Central memory CD8-positive, alpha-beta T cell (primary cell): ENCODE measurements around the gene ANKRD49.
"Not testable (repeated sequence)": the region's sequence is repeated elsewhere in the genome, so short reads cannot be mapped to it uniquely, and the experiment has no call there.

Experiments used
- ATAC-seq: fragments of 150-1000 bp; cut with Tn5 transposase; replicated peaks from 2 replicates; pipeline ENCODE4 v1.10.0; 2022; ENCODE audit warnings: mild to moderate bottlenecking, moderate FRiP score, moderate number of reproducible peaks; ENCODE audit not compliant: poor library complexity, severe bottlenecking; ENCODE audit errors: extremely low read depth
- DNase-seq, 2 donors: peaks; one replicate each; pipeline ENCODE4 v3.0.0; 2021; ENCODE audit warnings: low spot score in 2 of 2
- H3K27ac Mint-ChIP-seq: one replicate; pipeline ENCODE4 v1.8.0; 2022; ENCODE audit warnings: low read depth, mild to moderate bottlenecking, moderate library complexity, mixed read lengths
- H3K27me3 Mint-ChIP-seq: one replicate; pipeline ENCODE4 v1.8.0; 2022; ENCODE audit warnings: mixed read lengths
- H3K36me3 Mint-ChIP-seq: one replicate; pipeline ENCODE4 v1.8.0; 2022; ENCODE audit warnings: mild to moderate bottlenecking, moderate library complexity, mixed read lengths; ENCODE audit not compliant: insufficient read depth
- H3K4me1 Mint-ChIP-seq: one replicate; pipeline ENCODE4 v1.8.0; 2022; ENCODE audit warnings: mixed read lengths
- H3K4me3 Mint-ChIP-seq: one replicate; pipeline ENCODE4 v1.8.0; 2022; ENCODE audit warnings: mild to moderate bottlenecking, moderate library complexity, mixed read lengths
- H3K9me3 Mint-ChIP-seq: one replicate; pipeline ENCODE4 v1.8.0; 2022; ENCODE audit warnings: mixed read lengths

Gene ANKRD49

DNA sequence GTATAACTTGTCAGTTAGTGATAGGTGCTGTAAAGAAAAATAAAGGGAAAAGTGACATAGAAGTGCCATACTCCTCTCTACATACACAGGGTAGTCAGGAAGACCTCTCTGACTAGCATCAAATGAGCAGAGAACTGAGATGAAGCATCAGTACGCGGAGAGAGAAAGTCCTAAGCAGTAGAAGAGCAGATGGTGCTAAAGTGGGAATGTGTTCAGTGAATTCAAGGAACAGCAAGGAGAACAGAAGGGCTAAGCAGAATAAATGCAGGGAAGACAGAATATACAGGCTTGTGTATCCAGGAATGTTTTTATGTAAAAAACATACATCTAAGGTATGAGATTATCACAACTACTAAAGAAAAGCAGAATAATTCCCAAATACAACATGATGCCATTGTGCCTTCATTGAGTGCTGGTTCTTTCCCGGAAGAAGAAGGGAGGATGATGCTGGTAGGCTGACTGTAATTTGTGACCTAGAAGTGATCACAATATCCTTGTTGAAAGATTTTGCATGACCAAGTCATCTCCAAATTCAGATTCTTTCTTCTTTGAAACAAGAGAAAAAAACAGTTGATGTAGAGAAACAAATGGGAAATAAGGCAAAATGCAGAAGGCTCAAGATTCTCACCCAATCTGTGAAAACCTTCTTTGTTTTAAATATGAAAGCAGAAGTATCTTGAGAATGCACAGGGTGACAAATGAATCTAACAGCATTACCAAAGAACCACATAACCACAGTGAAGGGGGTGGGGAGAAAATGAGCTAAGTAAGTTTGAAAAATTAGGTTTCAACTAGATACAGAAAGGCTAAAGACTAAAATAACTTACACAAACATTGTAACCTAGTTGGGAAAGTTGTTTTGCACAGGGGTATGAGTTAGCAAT, 20.6 kb upstream of the ANKRD49 start:
- peak overlapping the region; percentile 14 for H3K4me3 Mint-ChIP-seq
- ATAC-seq (peak; percentile 92), DNase-seq (no peak)
- H3K9me3 Mint-ChIP-seq, result no peaks in the 10 kb centered on the region
- H3K4me1 Mint-ChIP-seq, result peaks cover 12% of the 10 kb centered on the region
- H3K36me3 Mint-ChIP-seq, result peaks cover 37% of the 10 kb centered on the region
- H3K27ac Mint-ChIP-seq, result peak overlapping the region; percentile 7
- H3K27me3 Mint-ChIP-seq, result no peaks in the 10 kb centered on the region

DNA sequence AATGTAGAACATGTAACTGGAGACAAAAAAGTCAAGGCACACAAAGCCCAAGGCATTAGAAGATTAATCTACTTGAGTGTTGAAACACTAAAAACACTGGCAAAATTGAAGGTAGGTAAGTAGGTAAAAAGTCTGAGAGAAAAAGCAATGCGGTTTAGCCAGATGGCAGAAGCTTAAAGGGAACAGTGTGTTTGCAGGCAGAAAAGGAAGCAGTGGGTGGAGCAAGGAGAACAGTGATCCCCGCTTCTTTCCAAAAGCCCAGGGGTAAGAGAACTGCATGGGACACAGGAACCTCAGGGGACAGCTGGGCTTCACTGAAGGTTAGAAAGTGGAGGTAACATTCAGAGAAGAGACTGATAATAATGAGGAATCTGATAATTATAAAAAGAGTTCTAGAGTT, 16.2 kb upstream of the ANKRD49 start:
- Mint-ChIP-seq H3K9me3 (no peaks in the 10 kb centered on the region), H3K27ac (no peak overlapping the region), H3K4me3 (no peak overlapping the region), H3K4me1 (peaks cover 17% of the 10 kb centered on the region), H3K36me3 (peaks cover 35% of the 10 kb centered on the region), H3K27me3 (no peaks in the 10 kb centered on the region)
- DNase-seq, result no peak
- ATAC-seq, result no peak

DNA sequence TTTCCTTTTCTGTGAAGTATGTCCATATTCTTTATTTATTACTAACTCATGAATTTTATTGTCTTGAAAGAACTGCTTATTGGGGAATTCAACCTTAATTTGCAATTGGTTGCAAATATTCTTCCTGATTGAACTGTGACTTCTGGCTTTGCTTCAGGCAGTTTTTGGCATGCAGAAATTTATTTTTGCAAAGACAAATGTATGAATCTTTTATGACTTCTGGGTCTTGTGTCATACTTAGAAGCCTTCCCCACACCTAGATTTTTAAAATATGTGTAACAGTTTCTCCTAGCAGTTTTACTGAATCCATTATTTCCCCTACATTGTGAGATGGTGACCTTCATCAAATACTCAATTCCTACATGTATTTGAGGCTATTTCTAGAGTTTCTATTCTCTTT, 12.4 kb upstream of the ANKRD49 start:
- no peaks in the 10 kb centered on the region for H3K9me3 Mint-ChIP-seq
- H3K27ac Mint-ChIP-seq, result peak overlapping the region; percentile 29
- H3K36me3 Mint-ChIP-seq, result peaks cover 39% of the 10 kb centered on the region
- H3K4me3 Mint-ChIP-seq, result no peak overlapping the region
- no peaks in the 10 kb centered on the region for H3K27me3 Mint-ChIP-seq
- peaks cover 7% of the 10 kb centered on the region for H3K4me1 Mint-ChIP-seq
- DNase-seq, result no peak
- no peak for ATAC-seq

DNA sequence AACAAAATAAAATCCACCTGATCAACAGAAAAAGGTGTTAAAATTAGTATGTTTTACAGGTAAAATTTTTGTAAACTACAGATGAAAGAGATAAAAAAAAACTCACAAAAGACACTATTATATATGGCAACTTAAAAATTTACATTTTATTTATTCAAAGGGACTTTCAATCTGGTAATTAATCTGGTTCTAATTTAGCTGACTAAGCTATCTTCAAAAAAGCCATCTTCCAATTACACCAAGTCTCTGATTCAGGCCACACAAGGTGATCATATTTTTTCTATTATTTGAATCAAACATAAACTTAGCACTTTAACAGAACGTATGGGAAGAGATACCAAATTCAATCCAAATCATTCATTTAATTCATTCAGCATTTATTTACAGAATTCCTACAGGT, 7.7 kb upstream of the ANKRD49 start:
- no peak overlapping the region for H3K27ac Mint-ChIP-seq
- H3K9me3 Mint-ChIP-seq, result no peaks in the 10 kb centered on the region
- H3K4me3 Mint-ChIP-seq, result no peak overlapping the region
- H3K27me3 Mint-ChIP-seq, result no peaks in the 10 kb centered on the region
- H3K4me1 Mint-ChIP-seq, result peaks cover 28% of the 10 kb centered on the region
- no peak for ATAC-seq
- H3K36me3 Mint-ChIP-seq, result peaks cover 50% of the 10 kb centered on the region
- no peak for DNase-seq

DNA sequence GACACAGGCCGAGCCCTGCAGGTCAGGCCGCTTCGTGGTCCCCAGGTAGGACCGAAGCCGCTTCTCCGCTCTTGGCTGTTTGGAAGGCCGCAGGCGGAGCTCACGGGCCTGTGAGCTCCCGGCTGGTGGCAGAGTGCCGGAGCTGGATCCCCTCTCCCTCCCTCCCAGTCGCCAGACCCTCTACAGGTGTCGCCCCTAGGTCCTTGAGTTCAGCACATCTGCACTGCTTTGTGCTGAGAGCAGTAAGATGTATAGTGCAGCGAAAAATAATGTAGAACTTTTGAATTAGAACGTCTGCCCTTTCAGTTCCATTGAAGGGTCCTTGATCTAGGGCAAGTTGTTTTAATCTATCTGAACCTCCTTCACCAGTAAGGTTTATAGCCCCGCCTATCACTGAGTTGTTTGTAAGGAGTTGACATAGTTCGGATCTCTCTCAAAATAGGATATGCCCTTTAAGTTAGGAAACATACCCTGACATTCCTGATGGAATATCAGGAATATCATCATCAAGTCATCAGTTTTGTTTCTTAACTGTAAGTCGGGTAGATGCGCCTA, 419 bp downstream of the ANKRD49 start:
- DNase-seq (no peak), ATAC-seq (peak; percentile 56)
- no peaks in the 10 kb centered on the region for H3K9me3 Mint-ChIP-seq
- peaks cover 25% of the 10 kb centered on the region for H3K4me1 Mint-ChIP-seq
- peak overlapping the region; percentile 95 for H3K4me3 Mint-ChIP-seq
- no peaks in the 10 kb centered on the region for H3K27me3 Mint-ChIP-seq
- H3K36me3 Mint-ChIP-seq, result peaks cover 42% of the 10 kb centered on the region
- peak overlapping the region; percentile 96 for H3K27ac Mint-ChIP-seq

DNA sequence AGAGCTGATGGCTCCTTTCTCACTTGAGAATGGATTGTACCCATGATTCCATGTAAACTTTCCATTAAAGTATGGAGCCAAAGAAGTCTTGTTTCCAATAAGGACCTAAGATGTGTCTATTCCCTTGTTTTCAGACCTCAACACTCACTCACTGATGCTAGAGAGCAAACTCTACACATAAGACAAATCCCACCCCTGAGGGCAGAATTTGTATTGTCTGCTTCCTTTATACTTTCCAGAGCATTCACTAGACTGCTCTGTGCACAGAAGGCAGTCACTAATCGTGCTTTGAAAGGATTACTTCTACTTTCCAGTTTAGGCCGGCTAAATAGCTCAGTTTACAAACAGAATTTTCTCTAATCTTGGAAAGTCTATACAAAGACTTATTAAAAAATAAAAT, 6.4 kb downstream of the ANKRD49 start:
- H3K4me1 Mint-ChIP-seq, result peaks cover 4% of the 10 kb centered on the region
- no peaks in the 10 kb centered on the region for H3K27me3 Mint-ChIP-seq
- ATAC-seq (no peak), DNase-seq (no peak)
- no peak overlapping the region for H3K27ac Mint-ChIP-seq
- H3K9me3 Mint-ChIP-seq, result no peaks in the 10 kb centered on the region
- H3K36me3 Mint-ChIP-seq, result peaks cover 32% of the 10 kb centered on the region
- no peak overlapping the region for H3K4me3 Mint-ChIP-seq

DNA sequence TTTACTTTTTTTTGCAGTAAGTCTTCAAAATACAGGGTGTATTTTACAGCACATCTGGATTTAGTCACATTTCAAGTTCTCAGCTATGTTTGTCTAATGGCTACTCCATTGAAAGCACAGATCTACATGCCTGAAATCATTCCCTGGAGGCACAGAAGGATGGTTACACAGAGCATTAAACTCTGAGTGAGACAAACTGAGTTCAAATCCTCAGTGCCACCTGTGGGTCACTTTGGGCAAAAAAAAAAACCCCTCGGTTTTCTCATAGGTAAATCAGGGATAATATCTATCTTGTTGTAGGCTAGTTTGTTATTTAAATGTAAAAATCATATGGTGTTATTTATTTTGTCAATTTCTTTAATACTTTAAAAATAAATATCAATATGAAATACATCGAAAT, 7.7 kb downstream of the ANKRD49 start:
- Mint-ChIP-seq H3K4me1 (no peaks in the 10 kb centered on the region), H3K4me3 (no peak overlapping the region), H3K9me3 (no peaks in the 10 kb centered on the region), H3K27ac (no peak overlapping the region), H3K27me3 (no peaks in the 10 kb centered on the region), H3K36me3 (peaks cover 31% of the 10 kb centered on the region)
- DNase-seq (no peak), ATAC-seq (no peak)

DNA sequence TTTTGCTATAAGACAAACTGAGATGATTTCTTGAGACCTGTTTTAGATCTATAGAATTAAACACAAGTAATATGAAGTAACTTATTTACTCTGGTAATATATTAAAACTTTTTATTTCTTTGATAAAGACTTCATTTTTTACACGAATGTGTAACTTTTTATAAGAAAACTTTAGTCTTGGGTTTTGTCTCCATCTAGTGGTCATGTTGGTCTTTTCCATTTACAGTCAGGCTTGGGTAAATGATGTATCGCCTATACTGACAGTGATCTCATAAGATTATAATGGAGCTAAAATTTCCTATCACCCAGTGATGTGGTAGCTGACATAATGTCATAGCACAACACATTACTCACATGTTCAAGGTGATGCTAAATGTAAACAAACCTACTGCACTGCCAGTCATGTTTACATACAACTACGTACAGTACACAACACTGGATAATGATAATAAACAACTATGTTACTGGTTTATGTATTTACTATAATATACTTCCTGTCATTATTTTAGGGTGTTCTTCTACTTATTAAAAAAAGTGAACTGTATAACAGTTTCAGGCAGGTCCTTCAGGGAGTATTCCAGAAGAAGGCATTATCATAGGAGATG, 11.0 kb downstream of the ANKRD49 start:
- ATAC-seq (no peak), DNase-seq (no peak)
- Mint-ChIP-seq H3K36me3 (peaks cover 6% of the 10 kb centered on the region), H3K27me3 (peaks cover 12% of the 10 kb centered on the region), H3K4me1 (no peaks in the 10 kb centered on the region), H3K9me3 (no peaks in the 10 kb centered on the region), H3K27ac (no peak overlapping the region), H3K4me3 (no peak overlapping the region)

DNA sequence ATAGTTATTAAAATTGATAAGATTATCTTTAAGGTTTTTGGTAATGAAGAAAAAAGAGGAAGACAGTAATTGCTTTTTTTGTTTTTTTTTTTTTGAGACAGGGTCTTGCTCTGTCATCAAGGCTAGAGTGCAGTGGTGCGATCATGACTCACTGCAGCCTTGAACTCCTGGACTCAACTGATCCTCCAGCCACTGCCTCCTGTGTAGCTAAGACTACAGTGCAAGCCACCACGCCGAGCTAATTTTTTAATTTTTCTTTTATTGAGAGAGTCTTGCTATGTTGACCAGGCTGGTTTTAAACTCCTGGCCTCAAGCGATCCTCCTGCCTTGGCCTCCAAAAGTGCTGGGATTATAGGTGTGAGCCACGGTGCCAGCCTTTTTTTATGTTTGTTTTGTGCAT, 12.7 kb downstream of the ANKRD49 start:
- H3K9me3 Mint-ChIP-seq, DNase-seq, H3K36me3 Mint-ChIP-seq, ATAC-seq, H3K4me3 Mint-ChIP-seq, H3K27ac Mint-ChIP-seq, H3K4me1 Mint-ChIP-seq: not testable (repeated sequence)
- peaks cover 12% of the 10 kb centered on the region for H3K27me3 Mint-ChIP-seq

DNA sequence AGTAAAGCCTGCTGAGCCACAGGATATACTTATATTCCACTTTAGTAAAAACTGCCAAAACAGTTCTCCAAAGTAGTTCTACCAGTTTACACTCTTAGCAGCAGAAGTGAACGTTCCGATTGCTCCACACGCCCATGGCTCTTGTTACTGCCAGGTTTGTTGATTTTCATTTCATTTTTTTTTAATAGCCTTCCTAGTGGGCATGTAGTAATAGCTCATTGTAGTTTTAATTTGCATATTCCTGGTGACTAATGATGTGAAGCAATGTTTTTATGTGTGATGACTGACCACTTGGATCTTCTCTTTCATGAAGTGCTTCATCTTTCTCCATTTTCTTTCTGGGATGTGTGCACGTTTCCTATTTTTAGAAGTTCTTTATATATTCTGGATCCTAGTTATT, 13.7 kb downstream of the ANKRD49 start:
- peaks cover 9% of the 10 kb centered on the region for H3K4me1 Mint-ChIP-seq
- no peak overlapping the region for H3K27ac Mint-ChIP-seq
- DNase-seq (no peak), ATAC-seq (no peak)
- H3K27me3 Mint-ChIP-seq, result peaks cover 12% of the 10 kb centered on the region
- H3K9me3 Mint-ChIP-seq, result no peaks in the 10 kb centered on the region
- H3K36me3 Mint-ChIP-seq, result peaks cover 2% of the 10 kb centered on the region
- no peak overlapping the region for H3K4me3 Mint-ChIP-seq

DNA sequence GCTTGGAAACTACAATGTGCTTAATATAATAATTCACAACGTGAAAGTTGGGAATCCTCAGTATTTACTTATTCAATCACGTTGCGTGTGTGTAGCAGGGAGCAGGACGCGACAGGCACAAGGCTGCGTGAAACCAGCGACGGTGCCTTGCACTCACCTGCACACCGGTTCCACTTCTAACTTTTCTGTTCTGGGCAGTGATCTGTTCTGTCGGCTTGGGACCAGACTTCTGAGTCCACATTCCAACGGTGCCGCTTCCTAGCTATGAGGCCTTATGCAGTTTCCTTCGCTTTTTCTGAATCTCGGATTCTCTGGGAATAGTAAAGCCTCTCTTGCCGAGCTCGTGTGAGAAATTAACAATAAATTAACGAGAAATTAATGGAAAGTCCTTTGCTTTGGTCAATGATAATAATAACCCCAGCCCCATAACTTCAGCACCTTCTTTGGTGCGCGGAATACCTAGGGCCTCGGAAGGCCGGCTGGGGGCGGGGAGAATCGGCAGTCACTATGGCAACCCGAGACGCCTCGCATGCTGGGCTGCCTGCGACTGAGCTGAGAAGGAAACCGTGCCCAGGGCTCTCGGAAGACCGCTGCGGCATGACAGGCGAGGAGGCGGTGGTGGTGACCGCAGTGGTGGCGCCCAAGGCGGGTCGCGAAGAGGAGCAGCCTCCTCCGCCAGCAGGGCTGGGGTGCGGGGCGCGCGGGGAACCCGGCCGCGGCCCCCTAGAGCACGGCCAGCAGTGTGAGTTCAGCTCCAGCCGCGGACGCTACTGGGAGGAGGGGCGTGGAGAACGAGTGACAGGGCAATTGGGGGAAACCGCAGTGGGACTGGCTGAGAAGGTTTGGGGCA, 18.4 kb downstream of the ANKRD49 start, which contains the start of gene C11orf97:
C11orf97 (plus strand) TSS at position 530 of the 850 bp plus-strand sequence; CDS start at position 598, 68 bp downstream.
- H3K9me3 Mint-ChIP-seq, result no peaks in the 10 kb centered on the region
- H3K27me3 Mint-ChIP-seq, result peaks cover 23% of the 10 kb centered on the region
- peak within 1 kb of the TSS; percentile 55 for H3K27ac Mint-ChIP-seq
- peak within 1 kb of the TSS; percentile 81 for H3K4me3 Mint-ChIP-seq
- DNase-seq, result peak; percentile 22 to 39
- H3K4me1 Mint-ChIP-seq, result peaks cover 18% of the 10 kb centered on the region
- ATAC-seq, result peak; percentile 77
- H3K36me3 Mint-ChIP-seq, result peaks cover 4% of the 10 kb centered on the region

DNA sequence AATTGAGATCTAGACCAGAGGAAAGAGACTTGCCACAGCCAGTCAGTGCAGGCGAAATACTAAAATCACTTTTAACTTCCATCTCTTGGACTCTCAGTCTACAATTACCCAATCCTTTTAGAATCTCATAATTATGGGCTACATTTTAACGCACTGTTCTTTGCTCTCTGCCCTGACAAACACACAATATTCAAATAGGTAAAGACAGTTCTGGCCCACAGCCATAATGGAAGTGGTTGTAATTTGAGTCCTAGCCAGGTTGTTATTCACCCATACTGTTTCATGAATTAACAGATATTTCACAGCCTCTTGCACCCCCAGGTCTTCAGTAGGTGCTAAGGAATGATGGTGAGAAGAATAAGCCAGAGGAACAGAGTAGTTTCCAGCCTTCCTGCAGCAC, 19.3 kb downstream of the ANKRD49 start:
- Mint-ChIP-seq H3K27ac (no peak overlapping the region), H3K4me3 (peak overlapping the region; percentile 81), H3K27me3 (peaks cover 21% of the 10 kb centered on the region), H3K4me1 (peaks cover 18% of the 10 kb centered on the region), H3K9me3 (no peaks in the 10 kb centered on the region), H3K36me3 (peaks cover 4% of the 10 kb centered on the region)
- DNase-seq (no peak), ATAC-seq (peak; percentile 33)
